Liver (tissue), 9 donors: Measurements from ENCODE around the gene PLA2G6. TPM values are rescaled to one million over a fixed set of nuclear protein-coding genes. Genes with fewer than 3 reads are reported as not detected.
"Not testable (repeated sequence)": the region's sequence is repeated elsewhere in the genome, so short reads cannot be mapped to it uniquely, and the experiment has no call there.

Experiments
- DNase-seq: peaks from one replicate; pipeline ENCODE4 v3.0.0-alpha.2; 2017; ENCODE audit warnings: low spot score
- H3K27ac ChIP-seq, 2 donors: one replicate each; pipeline ENCODE4 v1.7.0; 2013; ENCODE audit warnings: inconsistent platforms in 2 of 2, low read length in 2 of 2, control low read depth in 1 of 2, low read depth in 1 of 2, mild to moderate bottlenecking in 1 of 2
- H3K27me3 ChIP-seq, 4 donors: one replicate each; pipeline versions ENCODE4 v1.6.1 to v1.7.0; 2013; ENCODE audit warnings: low read length in 3 of 4, inconsistent platforms in 1 of 4, mild to moderate bottlenecking in 1 of 4, moderate library complexity in 1 of 4; ENCODE audit not compliant: control insufficient read depth in 4 of 4, insufficient read depth in 4 of 4
- H3K36me3 ChIP-seq, 4 donors: one replicate each; pipeline versions ENCODE4 v1.6.1 to v1.7.0; 2013; ENCODE audit warnings: low read length in 3 of 4, mild to moderate bottlenecking in 3 of 4, low read depth in 1 of 4, moderate library complexity in 1 of 4; ENCODE audit not compliant: control insufficient read depth in 4 of 4, insufficient read depth in 3 of 4
- H3K4me1 ChIP-seq, 4 donors: one replicate each; pipeline versions ENCODE4 v1.6.1 to v1.7.0; 2013; ENCODE audit warnings: low read length in 3 of 4, mild to moderate bottlenecking in 3 of 4, moderate library complexity in 1 of 4; ENCODE audit not compliant: control insufficient read depth in 4 of 4, insufficient read depth in 4 of 4
- H3K4me3 ChIP-seq, 3 donors: one replicate each; pipeline versions ENCODE4 v1.6.1 to v1.7.0; 2013; ENCODE audit warnings: low read length in 3 of 3, control low read depth in 1 of 3, low read depth in 1 of 3, mild to moderate bottlenecking in 1 of 3
- H3K9ac ChIP-seq, 2 donors: one replicate each; pipeline ENCODE4 v1.7.0; 2013; ENCODE audit warnings: low read length in 2 of 2, mild to moderate bottlenecking in 2 of 2, moderate library complexity in 2 of 2, control low read depth in 1 of 2, low read depth in 1 of 2
- H3K9me3 ChIP-seq, 4 donors: one replicate each; pipeline versions ENCODE4 v1.6.1 to v1.7.0; 2013; ENCODE audit warnings: low read length in 3 of 4; ENCODE audit not compliant: control insufficient read depth in 4 of 4
- CTCF ChIP-seq: fragments of 150-350 bp; IDR thresholded peaks from 2 replicates; pipeline ENCODE4 v1.5.1; 2017; ENCODE audit warnings: improper control_type of control experiment, low read depth, low read length; ENCODE audit not compliant: missing input control
- EGR1 ChIP-seq, 2 donors: IDR thresholded peaks; 2 replicates each; pipeline ENCODE4 v1.6.1; 2016 to 2018; ENCODE audit warnings: antibody characterized with exemption in 2 of 2, low read depth in 2 of 2
- FOXA2 ChIP-seq: IDR thresholded peaks from 2 replicates; pipeline ENCODE4 v1.6.1; 2016; ENCODE audit warnings: antibody characterized with exemption
- GABPA ChIP-seq, 2 donors: IDR thresholded peaks in 1 of 2; conservative IDR thresholded peaks in 1 of 2; 2 replicates each; pipeline ENCODE4 v1.6.1; 2016; ENCODE audit warnings: antibody characterized with exemption in 2 of 2, mild to moderate bottlenecking in 1 of 2, moderate library complexity in 1 of 2
- HNF4A ChIP-seq, 2 donors: conservative IDR thresholded peaks; 2 replicates each; pipeline ENCODE4 v1.6.1; 2016; ENCODE audit warnings: antibody characterized with exemption in 2 of 2, mild to moderate bottlenecking in 2 of 2
- HNF4G ChIP-seq: IDR thresholded peaks from 2 replicates; pipeline ENCODE4 v1.6.1; 2016; ENCODE audit warnings: antibody characterized with exemption
- JUND ChIP-seq, 2 donors: IDR thresholded peaks; 2 replicates each; pipeline ENCODE4 v1.6.1; 2016; ENCODE audit warnings: antibody characterized with exemption in 2 of 2
- MAX ChIP-seq: IDR thresholded peaks from 2 replicates; pipeline ENCODE4 v1.6.1; 2016; ENCODE audit warnings: antibody characterized with exemption
- REST ChIP-seq: IDR thresholded peaks from 2 replicates; pipeline ENCODE4 v1.6.1; 2016; ENCODE audit warnings: antibody characterized with exemption, mild to moderate bottlenecking
- RXRA ChIP-seq, 2 donors: IDR thresholded peaks; 2 replicates each; pipeline ENCODE4 v1.6.1; 2017 to 2018; ENCODE audit warnings: antibody characterized with exemption in 2 of 2, mild to moderate bottlenecking in 1 of 2
- SP1 ChIP-seq: IDR thresholded peaks from 2 replicates; pipeline ENCODE4 v1.6.1; 2018; ENCODE audit warnings: antibody characterized with exemption, mild to moderate bottlenecking
- YY1 ChIP-seq: IDR thresholded peaks from 2 replicates; pipeline ENCODE4 v1.6.1; 2016; ENCODE audit warnings: antibody characterized with exemption, mild to moderate bottlenecking
- WGBS: extraction: QIAGEN DNeasy Blood & Tissue Kit; methylation state at CpG from one replicate; pipeline ENCODE4 v1.1.7; 2013; 5-methylcytosine and 5-hydroxymethylcytosine counted together
- polyA plus RNA-seq, 2 donors: library from polyadenylated mRNA; stranded (reverse) in 1 of 2; unstranded in 1 of 2; fragments of 200-250 nt in 1 of 2; fragments of >200 nt in 1 of 2; fragmentation: Nextera tagmentation in 1 of 2; extraction: Ambion mirVana in 1 of 2; gene quantifications; one replicate each; pipeline versions ENCODE4 v1.2.1 to v1.2.3, GENCODE V29; 2013 to 2015
- total RNA-seq, 2 donors: library from RNA; depleted of rRNA; stranded (reverse); fragments of >200 nt; gene quantifications; one replicate each; pipeline ENCODE4 v1.2.3, GENCODE V29; 2014
- donor health status: healthy.
- donor health status: healthy.
- donor health status: healthy.
- donor health status: healthy.
- donor health status: healthy.

The PLA2G6 gene
- total and polyA plus RNA-seq, 4 donors, result 5.7 to 9.0 (median 7.2) TPM

- no peak for DNase-seq
- no peak overlapping the region for H3K4me3 ChIP-seq
- no peaks in the 10 kb centered on the region for H3K9me3 ChIP-seq
- no peaks in the 10 kb centered on the region for H3K27me3 ChIP-seq
- H3K9ac ChIP-seq, result no peak overlapping the region
- no peaks in the 10 kb centered on the region for H3K36me3 ChIP-seq
- TF ChIP-seq YY1 (no peak), FOXA2 (no peak), REST (no peak), SP1 (no peak), GABPA (IDR thresholded peaks at IDR 0.05 in 1 of 2, conservative IDR thresholded peaks at IDR 0.05 in 1 of 2) (no peak), HNF4G (no peak), EGR1 (IDR thresholded peaks at IDR 0.05; ENCODE audit: low read depth in 2 of 2) (no peak), JUND (IDR thresholded peaks at IDR 0.05) (no peak), CTCF (no peak)
- WGBS, result 74% methylated on average over 5 of the region's 5 CpGs
- peaks cover 10 to 26% (median 19%) of the 10 kb centered on the region in 4 donors for H3K4me1 ChIP-seq
- no peak overlapping the region for H3K27ac ChIP-seq
These were observed 4.8 kb upstream of the PLA2G6 start for GRCh38 chr22:38186429-38186828.

- Histone ChIP-seq H3K36me3 (no peaks in the 10 kb centered on the region), H3K4me3 (no peak overlapping the region), H3K27ac (no peak overlapping the region), H3K27me3 (no peaks in the 10 kb centered on the region), H3K9me3 (no peaks in the 10 kb centered on the region), H3K9ac (no peak overlapping the region), H3K4me1 (peaks cover 2 to 33% (median 20%) of the 10 kb centered on the region in 4 donors)
- no peak for TF ChIP-seq JUND (IDR thresholded peaks at IDR 0.05)
- 90% methylated on average over 7 of the region's 7 CpGs for WGBS
- no peak for DNase-seq
These were observed 3.2 kb upstream of the PLA2G6 start for GRCh38 chr22:38184788-38185187.

- H3K27me3 ChIP-seq, result no peaks in the 10 kb centered on the region
- WGBS, result 19% methylated on average over 14 of the region's 14 CpGs
- peak overlapping the region; percentile 55 to 84 (median 55) for H3K4me3 ChIP-seq
- H3K36me3 ChIP-seq, result no peaks in the 10 kb centered on the region
- peak overlapping the region; percentile 87 to 98 for H3K27ac ChIP-seq
- H3K9me3 ChIP-seq, result no peaks in the 10 kb centered on the region
- peak; percentile 66 for DNase-seq
- peak in 1 of 2 donors; percentile 49 for TF ChIP-seq RXRA (IDR thresholded peaks at IDR 0.05)
- peak in 1 of 2 donors; percentile 51 for TF ChIP-seq HNF4A (conservative IDR thresholded peaks at IDR 0.05)
- no peak for TF ChIP-seq MAX
- TF ChIP-seq JUND (IDR thresholded peaks at IDR 0.05), result no peak
- TF ChIP-seq FOXA2, result no peak
- H3K9ac ChIP-seq, result peak overlapping the region; percentile 76 to 95
- H3K4me1 ChIP-seq, result peaks cover 3 to 22% (median 17%) of the 10 kb centered on the region in 4 donors
These were observed 683 bp downstream of the PLA2G6 start for GRCh38 chr22:38180841-38181452.

- H3K9me3 ChIP-seq, H3K9ac ChIP-seq, H3K27me3 ChIP-seq, H3K36me3 ChIP-seq, H3K4me3 ChIP-seq, DNase-seq: not testable (repeated sequence)
- peaks cover 3 to 25% (median 17%) of the 10 kb centered on the region in 4 donors for H3K4me1 ChIP-seq
- peak overlapping the region; percentile 89 to 92 for H3K27ac ChIP-seq
- WGBS, result 95% methylated on average over 7 of the region's 7 CpGs
These were observed 3.1 kb downstream of the PLA2G6 start for GRCh38 chr22:38178605-38178937.
